ENCODE data around the gene ECE2. TPM values are rescaled to one million over a fixed set of nuclear protein-coding genes. Genes with fewer than 3 reads are reported as not detected.

Gene ECE2
- total and polyA plus RNA-seq, 10 of the 15 experiments (the other 5 are each of a cell fraction or from before 2014, with no cell fraction given): not detected

DNA sequence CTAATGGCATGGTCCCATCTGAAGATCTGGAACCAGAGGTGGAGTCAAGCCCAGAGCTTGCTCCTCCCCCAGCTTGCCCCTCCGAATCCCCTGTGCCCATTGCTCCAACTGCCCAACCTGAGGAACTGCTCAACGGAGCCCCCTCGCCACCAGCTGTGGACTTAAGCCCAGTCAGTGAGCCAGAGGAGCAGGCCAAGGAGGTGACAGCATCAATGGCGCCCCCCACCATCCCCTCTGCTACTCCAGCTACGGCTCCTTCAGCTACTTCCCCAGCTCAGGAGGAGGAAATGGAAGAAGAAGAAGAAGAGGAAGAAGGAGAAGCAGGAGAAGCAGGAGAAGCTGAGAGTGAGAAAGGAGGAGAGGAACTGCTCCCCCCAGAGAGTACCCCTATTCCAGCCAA, 45.8 kb downstream of the ECE2 start:
- DNase-seq (ENCODE audit: low read depth, low spot score) (no peak), FAIRE-seq (no peak), ATAC-seq (no peak)
- Histone ChIP-seq H3K79me2 (ENCODE audit: control insufficient read depth, insufficient read depth, low read length) (peaks cover 37% of the 10 kb centered on the region), H3K36me3 (ENCODE audit: control insufficient read depth in 2 of 2, insufficient read depth in 2 of 2, low read length in 1 of 2) (peaks cover 63 to 75% of the 10 kb centered on the region in 2 experiments), H3K27ac (ENCODE audit: control insufficient read depth, insufficient read depth) (no peak overlapping the region), H3K9ac (ENCODE audit: control insufficient read depth, insufficient read depth, low read length) (no peak overlapping the region), H4K20me1 (ENCODE audit: control insufficient read depth, insufficient read depth) (peaks cover 5% of the 10 kb centered on the region), H3K4me1 (ENCODE audit: control insufficient read depth, insufficient read depth, low read length) (peaks cover under 1% of the 10 kb centered on the region; the same call in 1 of the 2 replicates), H2AFZ (ENCODE audit: control insufficient read depth, low read depth, low read length) (no peak overlapping the region), H3K4me2 (ENCODE audit: control insufficient read depth, insufficient read depth) (no peak overlapping the region), H3K9me3 (replicated peaks; ENCODE audit: control insufficient read depth, insufficient read depth, low read length) (no peaks in the 10 kb centered on the region), H3K4me3 (no peak overlapping the region), H3K27me3 (replicated peaks in 1 of 2; ENCODE audit: control insufficient read depth in 2 of 2, insufficient read depth in 2 of 2, low read length in 1 of 2) (no peaks in the 10 kb centered on the region)
- TF ChIP-seq POLR2A (IDR thresholded peaks at IDR 0.05; ENCODE audit: low read depth, low read length): peak; percentile 51
- TF ChIP-seq POLR2AphosphoS5 (IDR thresholded peaks at IDR 0.05; ENCODE audit: low read length): 0 out of 2 replicates have a peak, but pooled peaks have one; percentile 8
- no peak for TF ChIP-seq PAX5 (IDR thresholded peaks at IDR 0.05; ENCODE audit: borderline replicate concordance, low read depth, low read length)
- in situ Hi-C loops (cut with MboI) (no loop called here), intact Hi-C loops (cut with micrococcal nuclease; ENCODE audit: unreplicated experiment) (no loop called here)
- 97% methylated on average over 5 of the region's 5 CpGs for WGBS (ENCODE audit: insufficient coverage, insufficient replicate concordance, low lambda C conversion rate, missing lambda C conversion rate)
- POLR2A ChIA-PET: no interaction called here
- BruUV-seq (replicated peaks): no TSS peak
- RAD21 ChIA-PET (ENCODE audit: unreplicated experiment): no interaction called here
- SMC1A ChIA-PET (ENCODE audit: uncharacterized antibody, unreplicated experiment): no interaction called here
- CTCF ChIA-PET: no interaction called here

GRCh38 chr3:184322731-184323487, 47.1 kb downstream of the ECE2 start:
- CTCF ChIA-PET: no interaction called here
- BruUV-seq (replicated peaks): TSS peak; percentile 41
- no peak for DNase-seq (ENCODE audit: low read depth, low spot score)

More at GRCh38 chr3:184322731-184323487, 47.1 kb downstream of the ECE2 start:
- WGBS (ENCODE audit: insufficient coverage, insufficient replicate concordance, low lambda C conversion rate, missing lambda C conversion rate): 91% methylated on average over 20 of the region's 20 CpGs
- ATAC-seq: no peak
- RAD21 ChIA-PET (ENCODE audit: unreplicated experiment): no interaction called here
- H4K20me1 ChIP-seq (ENCODE audit: control insufficient read depth, insufficient read depth): no peaks in the 10 kb centered on the region; the same call in none of the 2 replicates
- in situ Hi-C loops (cut with MboI) (no loop called here), intact Hi-C loops (cut with micrococcal nuclease; ENCODE audit: unreplicated experiment) (no loop called here)
- H3K9me3 ChIP-seq (replicated peaks; ENCODE audit: control insufficient read depth, insufficient read depth, low read length): no peaks in the 10 kb centered on the region
- no peak overlapping the region for H3K9ac ChIP-seq (ENCODE audit: control insufficient read depth, insufficient read depth, low read length)
- H3K27me3 ChIP-seq (replicated peaks in 1 of 2; ENCODE audit: control insufficient read depth in 2 of 2, insufficient read depth in 2 of 2, low read length in 1 of 2): no peaks in the 10 kb centered on the region
- no peak for FAIRE-seq
- SMC1A ChIA-PET (ENCODE audit: uncharacterized antibody, unreplicated experiment): interaction anchor here (0.6 kb wide), 1 partner anchor 229 kb away, joined by 3 read pairs; no protein-coding TSS in a partner anchor
- H3K4me2 ChIP-seq (ENCODE audit: control insufficient read depth, insufficient read depth): no peak overlapping the region
- H3K4me3 ChIP-seq: no peak overlapping the region
- no peak overlapping the region for H3K27ac ChIP-seq (ENCODE audit: control insufficient read depth, insufficient read depth)
- H3K79me2 ChIP-seq (ENCODE audit: control insufficient read depth, insufficient read depth, low read length): peaks cover 25% of the 10 kb centered on the region
- H3K4me1 ChIP-seq (ENCODE audit: control insufficient read depth, insufficient read depth, low read length): no peaks in the 10 kb centered on the region; the same call in 1 of the 2 replicates
- H3K36me3 ChIP-seq (ENCODE audit: control insufficient read depth in 2 of 2, insufficient read depth in 2 of 2, low read length in 1 of 2): peaks cover 68 to 76% of the 10 kb centered on the region in 2 experiments
- POLR2A ChIA-PET: no interaction called here
- no peak overlapping the region for H2AFZ ChIP-seq (ENCODE audit: control insufficient read depth, low read depth, low read length)
- TF ChIP-seq IKZF1 (conservative IDR thresholded peaks at IDR 0.05) (no peak), SIN3A (IDR thresholded peaks at IDR 0.05; ENCODE audit: low read depth, low read length) (no peak), POLR2AphosphoS5 (IDR thresholded peaks at IDR 0.05; ENCODE audit: low read length) (0 out of 2 replicates have a peak, but pooled peaks have one; percentile 41), POLR2A (IDR thresholded peaks at IDR 0.05; ENCODE audit: low read depth, low read length) (peak; percentile 43; the same call in 1 of the 2 replicates), ZBED1 (IDR thresholded peaks at IDR 0.05; ENCODE audit: borderline replicate concordance) (no peak)
- TF ChIP-seq, protein P1, sequence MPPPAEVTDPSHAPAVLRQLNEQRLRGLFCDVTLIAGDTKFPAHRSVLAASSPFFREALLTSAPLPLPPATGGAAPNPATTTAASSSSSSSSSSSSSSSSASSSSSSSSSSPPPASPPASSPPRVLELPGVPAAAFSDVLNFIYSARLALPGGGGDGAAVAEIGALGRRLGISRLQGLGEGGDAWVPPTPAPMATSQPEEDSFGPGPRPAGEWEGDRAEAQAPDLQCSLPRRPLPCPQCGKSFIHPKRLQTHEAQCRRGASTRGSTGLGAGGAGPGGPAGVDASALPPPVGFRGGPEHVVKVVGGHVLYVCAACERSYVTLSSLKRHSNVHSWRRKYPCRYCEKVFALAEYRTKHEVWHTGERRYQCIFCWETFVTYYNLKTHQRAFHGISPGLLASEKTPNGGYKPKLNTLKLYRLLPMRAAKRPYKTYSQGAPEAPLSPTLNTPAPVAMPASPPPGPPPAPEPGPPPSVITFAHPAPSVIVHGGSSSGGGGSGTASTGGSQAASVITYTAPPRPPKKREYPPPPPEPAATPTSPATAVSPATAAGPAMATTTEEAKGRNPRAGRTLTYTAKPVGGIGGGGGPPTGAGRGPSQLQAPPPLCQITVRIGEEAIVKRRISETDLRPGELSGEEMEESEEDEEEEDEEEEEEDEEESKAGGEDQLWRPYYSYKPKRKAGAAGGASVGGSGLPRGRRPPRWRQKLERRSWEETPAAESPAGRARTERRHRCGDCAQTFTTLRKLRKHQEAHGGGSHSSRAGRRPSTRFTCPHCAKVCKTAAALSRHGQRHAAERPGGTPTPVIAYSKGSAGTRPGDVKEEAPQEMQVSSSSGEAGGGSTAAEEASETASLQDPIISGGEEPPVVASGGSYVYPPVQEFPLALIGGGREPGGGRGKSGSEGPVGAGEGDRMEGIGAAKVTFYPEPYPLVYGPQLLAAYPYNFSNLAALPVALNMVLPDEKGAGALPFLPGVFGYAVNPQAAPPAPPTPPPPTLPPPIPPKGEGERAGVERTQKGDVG (CRISPR knock-in tag; IDR thresholded peaks at IDR 0.05): no peak
